ENCODE measurements around the gene MAS1L.

MAS1L gene

GRCh38 chr6:29510746-29511300, 23.1 kb upstream of the MAS1L start:
- DNase-seq (ENCODE audit: low spot score) = no peak

DNA sequence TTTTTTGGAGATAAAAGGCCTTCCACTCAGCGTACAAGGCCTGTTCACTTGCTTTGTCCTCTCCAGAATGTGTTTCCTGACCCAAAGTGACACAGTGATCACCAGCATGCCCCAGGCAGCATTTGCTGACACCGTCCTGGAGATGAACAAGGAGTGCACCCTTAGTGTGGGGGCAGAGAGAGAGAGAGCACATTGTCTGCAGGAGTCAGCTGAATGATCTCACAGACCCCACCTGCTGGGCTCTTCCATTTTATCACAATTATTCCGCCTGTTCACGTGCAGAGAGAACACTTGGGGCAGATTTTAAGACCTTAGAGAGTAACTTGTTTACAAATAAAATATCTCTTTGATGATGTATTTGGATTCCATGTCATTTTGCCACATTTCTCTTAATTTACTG, 22.4 kb upstream of the MAS1L start:
- no peak for DNase-seq (ENCODE audit: low spot score)

DNA sequence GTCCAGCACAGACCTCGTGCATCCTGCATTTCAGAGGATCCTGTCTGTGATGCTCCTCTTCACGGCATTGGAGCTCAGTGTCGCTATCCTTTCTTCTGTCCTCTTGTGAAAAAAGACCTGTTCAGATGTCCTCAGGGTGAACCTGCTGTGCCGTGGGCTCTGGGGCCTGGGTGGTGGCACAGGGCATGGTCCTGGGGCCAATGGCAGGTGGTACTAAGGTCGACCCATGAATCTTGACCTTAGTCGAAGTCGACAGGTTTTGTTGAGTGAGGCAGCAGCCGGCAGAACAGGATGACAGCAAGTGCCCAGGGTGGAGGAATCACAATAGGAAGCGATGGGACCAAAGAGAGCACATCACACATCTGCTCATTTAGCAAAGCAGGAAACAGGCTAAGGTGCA, 22.0 kb upstream of the MAS1L start:
- DNase-seq (ENCODE audit: low spot score) = no peak

GRCh38 chr6:29509239-29509638, 21.5 kb upstream of the MAS1L start:
- DNase-seq (ENCODE audit: low spot score) = no peak

- no peak for DNase-seq (ENCODE audit: low spot score)
Observed at GRCh38 chr6:29507319-29507718, 19.6 kb upstream of the MAS1L start.

DNA sequence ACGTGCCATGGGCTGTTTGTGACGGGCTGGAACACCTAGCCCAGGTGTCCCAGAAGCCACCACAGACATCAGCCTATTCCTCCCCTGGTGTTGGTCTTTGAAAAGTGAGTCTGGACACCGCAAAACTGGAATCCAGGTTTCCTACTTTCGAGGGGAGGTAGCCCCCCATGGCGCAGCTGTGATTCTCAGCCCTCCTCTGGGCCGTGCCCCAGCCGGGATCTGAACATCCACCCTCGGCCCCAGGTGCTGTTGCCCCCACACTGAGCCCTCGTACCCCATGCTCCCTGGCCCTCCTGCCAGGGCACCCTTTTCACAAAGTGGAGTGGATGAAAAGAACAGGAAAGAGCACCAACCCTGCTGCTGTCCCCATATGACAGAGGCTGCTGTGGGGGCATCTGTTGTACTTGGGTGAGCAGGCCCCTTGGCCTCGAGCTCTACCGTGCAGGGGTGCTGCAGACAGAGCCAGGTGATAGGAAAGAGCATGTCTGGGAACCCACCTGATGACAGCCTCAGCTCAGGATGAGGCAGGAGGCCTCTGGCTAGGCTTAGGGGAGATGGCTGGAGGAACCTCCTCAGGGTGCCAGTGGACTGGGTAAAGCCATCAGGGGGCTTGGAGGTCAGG, 18.8 kb upstream of the MAS1L start:
- DNase-seq (ENCODE audit: low spot score) = no peak

DNA sequence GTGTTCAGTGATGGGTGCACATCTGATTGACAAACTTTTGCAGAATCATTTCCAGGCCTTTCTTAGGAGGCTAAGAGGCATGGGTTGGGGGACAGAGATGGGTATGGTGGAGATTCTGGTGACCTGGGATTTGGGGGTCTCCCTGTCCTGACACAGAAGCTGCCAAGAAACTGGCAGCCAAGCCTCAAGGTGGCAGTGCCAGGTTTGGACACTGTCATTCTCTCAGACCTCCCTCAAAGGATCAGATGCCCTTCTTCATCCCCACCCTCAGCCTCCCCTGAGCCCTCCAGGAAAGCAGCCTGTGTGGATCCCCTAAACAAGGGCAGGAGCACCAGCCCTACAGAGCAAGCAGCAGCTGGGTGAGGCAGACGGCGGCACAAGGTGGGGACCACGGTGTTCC, 18.1 kb upstream of the MAS1L start:
- no peak for DNase-seq (ENCODE audit: low spot score)

DNA sequence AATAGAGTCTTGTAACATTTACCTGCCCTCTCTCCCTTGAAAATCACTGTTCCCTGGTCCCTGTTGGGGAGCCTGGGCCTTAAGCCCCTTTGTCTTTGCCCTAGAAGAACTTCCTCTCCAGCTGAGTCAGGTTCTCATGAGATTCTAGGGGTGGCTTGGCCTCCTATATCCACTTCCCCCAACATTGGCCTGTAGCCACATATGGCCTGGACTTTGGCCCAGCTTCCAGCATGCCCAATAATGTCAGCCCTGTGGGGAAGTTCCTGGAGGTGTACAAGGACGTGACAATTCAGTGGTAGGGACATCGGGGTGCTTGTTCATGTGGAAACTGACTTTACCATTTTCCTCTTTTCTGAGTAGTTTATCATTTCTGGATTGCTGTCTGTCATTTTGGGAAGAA, 17.2 kb upstream of the MAS1L start:
- DNase-seq (ENCODE audit: low spot score) = no peak

DNA sequence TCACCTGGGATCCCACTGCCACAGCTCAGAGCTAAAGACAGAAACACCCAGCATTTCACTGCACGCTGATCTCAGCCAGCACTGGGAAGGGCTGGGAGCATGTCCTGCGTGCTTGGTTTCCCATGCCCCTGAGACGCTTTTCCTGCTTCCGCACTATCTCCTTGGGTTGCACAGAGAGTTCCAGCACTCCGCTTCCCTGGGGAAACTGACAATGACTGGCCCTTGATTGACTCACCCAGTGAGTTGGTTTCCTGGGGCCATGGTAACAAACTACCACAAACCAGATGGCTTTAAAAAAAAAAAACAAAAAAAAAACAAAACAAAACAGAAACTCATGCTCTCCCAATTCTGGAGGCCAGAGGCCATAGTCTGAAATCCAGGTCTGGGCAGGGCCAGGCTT, 14.8 kb upstream of the MAS1L start:
- DNase-seq (ENCODE audit: low spot score) = no peak

GRCh38 chr6:29502181-29502580, 14.4 kb upstream of the MAS1L start:
- no peak for DNase-seq (ENCODE audit: low spot score)

- no peak for DNase-seq (ENCODE audit: low spot score)
Observed at GRCh38 chr6:29501106-29501505, 13.3 kb upstream of the MAS1L start.

DNA sequence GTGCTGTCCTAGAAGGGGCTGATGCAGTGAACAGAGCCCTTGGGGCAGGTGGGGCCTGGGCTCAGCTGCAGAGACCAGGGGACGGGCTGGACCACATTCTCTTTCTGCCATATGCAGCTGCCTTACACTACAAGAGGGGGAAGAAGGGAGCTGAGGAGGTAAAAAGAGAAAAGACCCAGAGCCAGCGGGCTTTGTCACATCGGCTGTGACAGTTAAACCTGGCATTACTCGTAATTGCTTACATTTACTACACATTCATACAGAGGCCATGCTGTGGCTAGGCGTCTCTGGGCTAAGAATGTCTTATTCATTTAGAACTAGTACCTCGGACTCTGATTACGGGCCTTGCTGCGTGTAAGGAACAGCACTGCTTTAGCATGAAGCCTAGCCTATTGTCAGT, 12.8 kb upstream of the MAS1L start:
- no peak for DNase-seq (ENCODE audit: low spot score)

GRCh38 chr6:29499704-29500103, 11.9 kb upstream of the MAS1L start:
- DNase-seq (ENCODE audit: low spot score) = no peak

DNA sequence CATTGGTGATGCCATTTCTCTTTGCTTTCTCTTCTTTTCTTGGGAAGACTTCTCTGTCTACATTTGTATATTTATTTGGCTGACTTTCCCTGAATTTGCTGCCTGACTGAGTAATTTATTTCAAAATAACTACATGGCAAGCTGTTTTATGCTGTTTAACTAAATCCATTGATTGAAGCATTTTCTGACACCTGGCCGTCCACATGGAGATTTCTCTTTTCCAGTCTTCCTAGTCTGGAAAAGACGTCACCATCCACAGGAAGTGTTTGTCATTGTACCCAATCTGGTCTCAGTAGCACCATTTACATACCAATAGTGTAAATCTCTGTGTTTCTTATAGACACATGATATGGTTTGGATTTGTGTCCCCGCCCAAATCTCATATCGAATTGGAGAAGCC, 9.2 kb upstream of the MAS1L start:
- DNase-seq (ENCODE audit: low spot score) = no peak

DNA sequence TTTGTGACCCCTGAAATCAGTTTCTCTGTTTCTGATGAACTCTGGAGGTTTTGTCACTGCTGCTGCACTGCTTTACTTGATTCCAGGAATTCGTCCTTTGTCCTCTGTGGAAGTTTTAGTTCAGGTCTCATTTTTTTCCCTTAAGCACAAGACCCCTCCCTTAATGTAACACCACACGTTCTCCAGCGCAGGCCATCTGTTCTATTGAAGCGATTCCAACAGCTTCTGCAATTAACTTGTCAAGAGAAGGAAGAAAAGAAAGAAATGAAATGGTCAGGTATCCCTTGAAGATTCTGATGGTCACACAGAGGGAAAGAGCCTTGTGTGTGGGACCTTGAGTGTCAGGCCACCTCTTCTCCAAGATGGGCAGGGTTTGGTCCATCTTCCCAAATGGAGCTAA, 7.8 kb upstream of the MAS1L start:
- DNase-seq (ENCODE audit: low spot score) = no peak

DNA sequence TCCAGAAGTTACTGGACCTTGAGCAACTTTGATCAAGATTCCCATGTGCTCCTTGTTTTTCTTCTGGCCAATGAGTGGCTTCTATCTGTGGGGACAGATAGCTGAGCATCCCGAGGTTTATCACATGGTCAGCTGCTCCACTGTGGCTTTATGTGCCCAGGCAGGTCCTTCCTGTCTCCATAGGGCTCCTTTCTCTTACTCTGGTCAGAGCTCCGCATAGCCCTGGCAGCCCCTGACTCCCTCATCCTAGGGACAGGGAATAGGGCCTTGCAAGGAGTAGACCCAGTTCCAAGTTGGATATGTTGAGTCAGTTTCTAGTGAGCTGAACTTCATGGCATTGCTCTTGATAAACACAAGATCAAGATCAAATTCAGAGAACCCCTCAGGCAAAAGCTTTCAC, 6.4 kb upstream of the MAS1L start:
- DNase-seq (ENCODE audit: low spot score) = no peak

DNA sequence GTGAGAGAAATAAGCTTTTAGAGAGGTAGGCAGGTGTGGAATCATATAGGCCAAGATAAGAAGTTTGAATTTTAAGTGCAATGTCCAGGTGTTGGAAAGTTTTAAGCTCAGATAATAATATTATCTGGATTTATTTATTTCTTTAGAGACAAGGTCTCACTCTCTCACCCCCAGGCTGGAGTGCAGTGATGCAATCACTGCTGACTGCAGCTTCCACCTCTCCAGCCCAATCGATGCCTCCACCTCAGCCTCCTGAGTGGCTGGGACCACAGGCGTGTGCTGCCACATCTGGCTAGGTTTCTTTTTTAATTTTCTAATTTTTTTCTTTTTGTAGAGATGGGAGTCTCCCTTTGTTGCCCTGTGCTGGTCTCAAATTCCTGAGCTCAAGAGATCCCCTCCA, 5.5 kb upstream of the MAS1L start:
- DNase-seq (ENCODE audit: low spot score) = no peak

DNA sequence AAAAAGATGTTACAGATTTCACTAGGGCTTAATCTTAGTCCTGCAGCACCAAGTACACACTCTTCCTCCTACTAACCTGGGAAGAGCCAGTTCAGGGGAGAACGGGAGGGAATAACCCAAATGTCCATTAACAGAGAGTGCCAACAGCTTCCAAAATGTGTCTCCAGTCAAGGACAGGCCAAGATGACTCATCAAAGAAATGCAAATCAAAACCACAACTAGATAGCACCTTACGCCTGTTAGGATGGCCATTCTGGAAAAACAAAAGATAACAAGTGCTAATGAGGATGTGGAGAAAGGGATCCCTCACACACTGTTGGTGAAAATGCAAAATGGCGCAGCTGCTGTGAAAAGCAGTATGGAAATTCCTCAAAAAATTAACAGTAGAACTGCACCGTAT, 3.8 kb upstream of the MAS1L start:
- no peak for DNase-seq (ENCODE audit: low spot score)

GRCh38 chr6:29490552-29490951, 2.8 kb upstream of the MAS1L start:
- no peak for DNase-seq (ENCODE audit: low spot score)

DNA sequence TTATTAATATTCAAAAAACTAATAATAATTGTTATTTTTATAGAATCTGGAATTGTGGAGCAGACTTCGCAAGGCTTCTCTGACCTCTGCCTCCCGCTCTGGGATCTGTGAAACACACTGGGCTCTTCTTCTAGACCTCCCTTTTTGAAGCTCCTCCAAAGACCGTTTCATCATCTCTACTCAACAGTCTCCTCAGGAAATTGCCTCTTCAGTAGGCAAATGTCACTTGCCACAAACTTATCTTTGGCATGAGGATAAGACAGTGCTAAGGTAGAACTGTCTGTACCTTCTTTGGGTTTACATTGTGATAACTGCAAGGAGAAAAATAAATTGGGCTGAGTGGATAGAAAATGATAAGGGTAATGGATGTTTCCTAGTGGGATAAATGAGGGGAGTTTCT, 2.3 kb upstream of the MAS1L start:
- no peak for DNase-seq (ENCODE audit: low spot score)

GRCh38 chr6:29489286-29489685, 1.5 kb upstream of the MAS1L start:
- no peak for DNase-seq (ENCODE audit: low spot score)

DNA sequence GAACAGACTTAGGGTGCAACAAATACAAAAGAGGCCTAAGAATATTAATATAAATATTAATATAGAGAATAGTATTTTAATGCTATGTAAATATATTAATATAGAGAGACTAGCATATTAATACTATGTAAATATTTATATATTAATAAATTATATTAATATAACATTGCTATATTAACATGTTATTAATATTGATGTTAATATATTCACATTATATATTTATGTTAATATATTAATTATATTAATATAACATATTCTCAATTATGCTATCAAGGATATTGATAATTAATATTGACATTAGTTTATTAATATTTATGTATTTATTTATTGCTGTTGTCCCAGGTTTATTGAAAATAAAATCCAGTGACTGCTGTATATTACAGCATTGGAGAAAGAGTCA, 1.1 kb upstream of the MAS1L start:
- DNase-seq (ENCODE audit: low spot score) = no peak

GRCh38 chr6:29487131-29487530, 625 bp downstream of the MAS1L start:
- no peak for DNase-seq (ENCODE audit: low spot score)

DNA sequence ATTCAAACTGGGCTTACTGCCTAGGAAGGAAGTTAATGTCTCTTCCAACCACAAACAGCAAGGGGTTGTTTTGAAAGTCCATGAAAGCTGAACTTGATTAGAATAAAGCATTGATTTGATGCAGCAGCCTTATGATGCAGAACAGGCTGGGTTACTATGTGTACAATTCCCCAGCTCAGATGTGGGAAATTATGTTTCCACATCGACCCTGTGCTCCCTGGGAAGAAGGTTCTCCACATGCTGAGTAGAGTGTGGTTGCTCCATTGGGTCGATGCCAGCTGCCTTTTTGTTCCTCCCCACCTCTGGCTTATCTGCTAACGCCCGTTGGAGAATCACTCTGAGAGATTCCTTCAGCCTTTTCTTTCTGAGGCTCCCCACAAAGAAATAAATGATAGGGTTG, 1.2 kb downstream of the MAS1L start:
- DNase-seq (ENCODE audit: low spot score) = no peak

- DNase-seq (ENCODE audit: low spot score) = no peak
Observed at GRCh38 chr6:29483735-29484134, 4.0 kb downstream of the MAS1L start.

All from hematopoietic multipotent progenitor cell treated with erythropoietin and hydrocortisone succinate and interleukin-3 and kit ligand, for 15 days (in vitro differentiated cells).